Activated gamma-delta T cell (primary cell): ENCODE results near the gene FSD1.
"Not testable (repeated sequence)": the region's sequence is repeated elsewhere in the genome, so short reads cannot be mapped to it uniquely, and the experiment has no call there.

ENCODE experiments used
- DNase-seq: peaks from one replicate; lab custom pipeline; 2025; lab: John Stamatoyannopoulos, UW
- total RNA-seq, 2 donors: gene quantifications; one replicate each; lab custom pipeline; 2026; lab: John Stamatoyannopoulos, UW

The FSD1 gene
- 1.3 to 2.7 reads per million in 2 donors for total RNA-seq

GRCh38 chr19:4304538-4305256, at the start of gene FSD1:
FSD1 (plus strand) TSS chr19:4304598; CDS start chr19:4304747, 149 bp downstream.
- no peak for DNase-seq

- no peak for DNase-seq
These were observed 47.8 kb upstream of the FSD1 start for GRCh38 chr19:4256563-4256962.

DNA sequence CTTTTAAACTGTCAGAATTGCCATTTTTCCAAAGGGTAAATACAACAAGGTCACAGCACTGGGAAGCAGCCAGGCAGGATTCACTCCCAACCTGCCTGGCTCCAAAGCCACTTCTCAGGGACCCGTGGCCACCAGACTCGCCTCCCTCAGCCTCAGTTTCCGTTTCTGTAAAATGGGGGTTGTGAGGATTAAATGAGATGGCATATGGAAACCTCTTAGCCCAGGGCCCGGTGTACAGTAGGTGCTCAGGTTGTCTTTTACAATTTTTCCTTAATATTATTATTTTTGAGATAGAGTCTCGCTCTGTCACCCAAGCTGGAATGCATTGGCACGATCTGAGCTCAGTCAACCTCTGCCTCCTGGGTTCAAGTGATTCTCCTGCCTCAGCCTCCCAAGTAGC, 47.4 kb upstream of the FSD1 start:
- DNase-seq = no peak

DNA sequence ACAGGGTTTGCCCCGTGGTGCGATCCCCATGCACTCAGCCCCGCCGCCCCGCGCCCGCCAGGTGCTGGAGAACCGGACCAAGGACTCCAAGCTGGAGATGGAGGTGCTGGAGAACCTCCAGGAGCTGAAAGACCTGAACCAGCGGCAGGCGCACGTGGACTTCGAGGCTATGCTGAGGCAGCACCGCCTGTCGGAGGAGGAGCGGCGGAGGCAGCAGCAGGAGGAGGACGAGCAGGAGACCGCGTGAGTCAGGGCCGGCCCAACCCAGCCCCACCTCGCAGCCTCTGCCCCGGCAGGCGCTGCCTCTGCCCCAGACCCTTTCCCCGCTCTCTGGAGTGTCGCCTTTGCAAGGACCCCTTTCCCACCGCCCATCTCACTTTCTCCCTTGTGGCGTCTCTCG, 46.2 kb upstream of the FSD1 start:
- DNase-seq = no peak

GRCh38 chr19:4260613-4261191, 43.7 kb upstream of the FSD1 start:
- no peak for DNase-seq

DNA sequence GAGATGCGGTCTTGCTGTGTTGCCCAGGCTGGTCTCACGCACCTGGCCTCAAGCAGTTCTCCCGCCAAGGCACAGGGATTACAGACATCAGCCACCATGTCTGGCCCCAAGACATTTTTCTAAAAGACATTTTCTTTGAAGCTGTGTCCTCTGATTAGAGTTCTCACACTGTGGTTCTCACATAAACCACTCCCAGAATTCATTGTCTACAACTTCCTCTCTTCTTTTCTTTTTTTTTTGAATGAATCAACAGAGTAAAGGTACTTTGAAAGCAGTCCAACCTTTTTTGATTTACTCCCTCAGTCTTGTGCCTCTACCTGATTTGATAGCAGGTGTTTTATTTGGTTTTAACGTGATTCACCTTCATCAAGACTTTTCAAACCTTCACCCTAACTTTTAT, 39.6 kb upstream of the FSD1 start:
- DNase-seq = no peak

DNA sequence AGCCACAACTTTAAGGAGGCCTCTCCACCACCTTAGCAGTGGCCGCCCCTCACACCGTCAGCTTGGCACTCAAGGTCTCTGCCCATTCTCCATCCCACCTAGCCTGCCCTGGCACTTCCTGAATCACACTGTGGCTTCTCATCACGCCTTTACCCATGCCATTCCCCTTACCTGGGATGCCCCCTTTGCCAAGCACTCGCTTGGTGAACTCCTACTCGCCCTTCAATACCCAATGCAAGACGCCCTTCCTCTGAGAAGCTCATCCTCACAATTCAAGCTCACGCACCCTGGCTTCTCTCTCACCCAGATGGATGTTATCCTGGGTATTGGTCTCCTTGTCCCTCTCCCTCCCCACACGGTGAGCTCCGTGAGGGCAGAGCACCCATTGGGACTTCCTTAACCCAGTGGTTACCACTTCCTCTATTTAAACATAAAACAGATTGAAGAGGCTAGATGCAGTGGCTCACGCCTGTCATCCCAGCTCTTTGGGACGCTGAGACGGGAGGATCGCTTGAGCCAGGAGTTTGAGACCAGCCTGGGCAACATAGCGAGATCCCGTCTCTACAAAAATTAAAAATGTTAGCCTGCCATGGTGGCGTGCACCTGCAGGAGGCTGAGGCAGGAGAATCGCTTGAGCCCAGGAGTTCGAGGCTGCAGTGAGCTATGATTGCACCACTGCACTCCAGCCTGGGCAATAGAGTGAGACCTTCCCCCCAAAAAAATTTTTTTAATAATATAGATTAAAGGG, 38.0 kb upstream of the FSD1 start:
- no peak for DNase-seq

GRCh38 chr19:4267101-4267900, 37.1 kb upstream of the FSD1 start:
- DNase-seq = no peak

DNA sequence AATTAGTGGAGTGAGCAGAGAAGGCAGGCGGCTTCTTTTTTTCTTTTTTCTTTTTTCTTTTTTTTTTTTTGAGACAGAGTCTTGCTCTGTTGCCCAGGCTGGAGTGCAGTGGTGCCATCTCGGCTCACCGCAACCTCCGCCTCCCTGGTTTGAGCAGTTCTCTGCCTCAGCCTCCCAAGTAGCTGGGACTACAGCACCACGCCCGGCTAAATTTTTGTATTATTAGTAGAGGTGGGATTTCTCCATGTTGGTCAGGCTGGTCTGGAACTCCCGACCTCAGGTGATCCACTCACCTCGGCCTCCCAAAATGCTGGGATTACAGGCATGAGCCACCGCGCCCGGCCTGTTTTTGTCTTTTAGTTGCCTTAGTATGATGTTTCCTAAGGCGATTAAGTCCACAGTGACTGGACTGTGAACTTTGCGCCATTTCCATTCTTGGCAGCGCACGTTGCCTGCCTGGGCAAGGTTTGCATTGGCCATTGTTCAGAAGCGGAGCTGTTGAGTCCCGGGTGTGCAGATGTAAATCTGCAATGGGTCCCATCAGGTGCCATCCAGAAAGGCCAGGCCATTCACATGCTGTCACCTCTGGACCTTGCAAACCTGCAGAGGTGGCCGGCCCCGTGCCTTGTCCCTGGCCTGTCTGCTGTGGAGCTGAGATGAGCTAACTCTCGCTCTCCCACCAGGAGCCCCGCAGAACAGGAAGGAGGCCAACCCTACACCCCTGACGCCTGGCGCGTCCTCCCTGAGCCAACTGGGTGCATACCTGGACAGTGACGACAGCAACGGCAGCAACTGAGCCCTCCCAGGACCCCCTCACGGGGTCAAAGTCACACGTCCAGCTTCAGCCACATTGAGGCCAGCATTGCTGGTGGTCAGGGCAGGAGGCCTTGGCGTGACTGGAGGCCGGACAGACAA, 36.2 kb upstream of the FSD1 start:
- DNase-seq = no peak

DNA sequence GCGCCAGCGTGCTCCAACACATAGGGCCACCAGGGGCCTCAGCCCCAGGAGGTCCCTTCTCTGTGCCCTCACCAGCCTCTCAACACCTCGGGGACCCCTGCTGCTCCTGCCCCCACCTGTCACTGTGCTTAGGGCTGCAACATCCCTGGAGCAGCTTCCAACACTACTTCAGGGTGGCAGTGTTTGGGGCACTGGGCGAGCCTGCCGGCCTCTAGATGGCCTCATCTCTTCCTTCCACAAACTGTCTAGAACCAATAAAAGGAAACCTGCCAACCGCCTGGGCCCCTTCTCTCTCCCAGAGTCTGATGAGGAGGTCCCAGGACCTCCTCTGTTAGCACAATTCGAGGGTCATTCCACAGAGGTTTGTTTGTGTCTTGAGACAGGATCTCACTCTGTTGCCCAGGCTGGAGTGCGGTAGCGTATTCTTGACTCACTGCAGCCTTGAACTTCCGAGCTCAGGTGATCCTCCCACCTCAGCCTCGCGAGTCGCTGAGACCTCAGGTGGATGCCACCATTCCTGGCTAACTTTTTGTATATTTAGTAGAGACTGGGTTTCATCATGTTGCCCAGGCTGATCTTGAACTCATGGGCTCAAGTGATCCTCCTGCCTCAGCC, 35.5 kb upstream of the FSD1 start:
- no peak for DNase-seq

GRCh38 chr19:4272894-4273293, 31.5 kb upstream of the FSD1 start:
- DNase-seq = no peak

DNA sequence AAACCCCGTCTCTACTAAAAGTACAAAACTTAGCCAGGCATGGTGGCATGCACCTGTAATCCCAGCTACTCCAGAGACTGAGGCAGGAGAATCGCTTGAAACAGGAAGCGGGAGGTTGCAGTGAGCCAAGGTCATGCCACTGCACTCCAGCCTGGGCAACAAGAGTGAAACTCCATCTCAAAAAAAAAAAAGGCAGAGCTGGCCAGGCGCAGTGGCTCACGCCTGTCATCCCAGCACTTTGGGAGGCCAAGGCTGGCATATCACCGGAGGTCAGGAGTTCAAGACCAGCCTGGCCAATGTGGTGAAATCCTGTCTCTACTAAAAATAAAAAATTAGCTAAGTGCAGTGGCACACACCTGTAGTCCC, 30.1 kb upstream of the FSD1 start:
- not testable (repeated sequence) for DNase-seq

DNA sequence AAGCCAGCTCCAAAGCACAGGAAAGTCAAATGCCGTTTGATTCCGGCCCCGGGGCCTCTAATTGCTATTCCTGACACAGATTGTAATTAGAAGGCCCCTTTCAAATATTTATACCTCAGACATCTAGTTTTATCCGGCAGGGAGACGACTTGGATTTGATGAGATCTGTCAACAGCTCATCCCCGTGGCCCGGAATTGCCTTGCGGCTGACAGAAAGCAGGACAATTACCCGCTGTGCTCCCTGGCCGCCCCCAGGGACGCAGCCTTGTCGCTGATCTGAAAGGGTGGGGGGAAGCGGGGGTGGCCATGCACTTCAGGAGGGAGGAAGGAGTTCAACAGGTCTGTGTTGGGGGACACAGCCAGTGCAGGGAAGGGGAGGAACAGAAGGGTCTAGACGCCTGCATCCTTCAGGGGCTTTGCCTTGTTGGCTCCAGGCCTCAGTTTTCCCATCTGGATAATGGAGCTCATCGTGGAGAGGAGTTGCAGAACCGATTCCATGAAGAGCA, 27.2 kb upstream of the FSD1 start:
- no peak for DNase-seq

GRCh38 chr19:4278010-4278409, 26.4 kb upstream of the FSD1 start:
- no peak for DNase-seq

DNA sequence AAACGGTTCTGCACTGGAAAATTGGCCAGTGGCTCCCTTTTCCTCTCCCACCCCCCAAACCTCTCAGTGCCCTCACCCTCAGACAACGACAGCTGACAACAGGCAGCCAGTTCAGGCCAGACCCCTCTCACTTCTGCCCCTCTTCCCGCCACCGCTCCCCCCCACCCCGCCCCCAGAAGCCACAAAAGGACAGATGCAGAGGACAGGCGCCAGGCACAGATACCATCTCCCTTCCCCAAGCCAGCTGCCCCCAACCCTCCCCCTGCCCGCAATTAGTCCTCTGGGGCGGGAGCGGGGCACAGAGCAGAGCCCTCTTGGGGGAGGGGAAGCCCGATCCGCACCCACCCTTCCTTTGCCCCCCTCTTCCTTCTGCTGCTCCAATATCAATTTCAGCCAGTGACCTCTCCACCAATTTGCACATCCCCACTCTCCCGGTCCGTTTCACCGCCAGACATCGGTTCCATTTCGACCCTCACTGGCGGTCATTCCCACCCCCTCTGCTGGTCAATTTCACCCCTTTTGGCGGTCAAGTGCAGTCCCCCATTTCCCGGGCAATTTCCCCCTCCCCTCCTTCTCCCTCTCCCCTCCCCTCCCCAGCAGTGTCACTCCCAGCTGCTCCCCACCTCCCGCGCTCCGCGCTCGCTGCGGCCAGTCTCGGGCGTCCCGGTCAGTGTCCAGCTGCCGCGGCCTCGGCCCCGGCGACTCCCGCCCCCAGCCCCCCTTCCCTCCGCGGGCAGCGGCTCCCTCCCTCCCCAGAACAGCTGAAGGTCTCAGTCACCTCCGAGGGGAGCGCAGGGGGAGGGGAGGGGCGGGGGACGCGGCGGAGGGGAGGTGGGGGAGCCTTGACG, 25.8 kb upstream of the FSD1 start, which contains the start of gene SHD:
Gene SHD (plus strand): TSS at position 848 of the 848 bp plus-strand sequence. CDS start 798 bp downstream, outside the sequence.
- no peak for DNase-seq

DNA sequence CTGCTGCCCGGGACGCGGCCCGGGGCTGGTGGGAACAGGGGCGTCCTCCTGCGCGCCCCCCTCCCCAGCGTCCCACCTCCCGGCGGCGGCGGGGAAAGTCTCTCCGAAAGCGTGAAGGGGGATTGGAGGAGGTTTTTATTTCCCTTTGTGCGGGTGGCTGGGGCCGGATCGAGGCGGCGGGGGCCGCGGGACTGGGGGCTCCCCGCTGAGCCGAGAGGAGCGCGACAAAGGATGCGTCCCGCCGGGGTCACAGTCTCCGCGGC, 25.2 kb upstream of the FSD1 start:
- DNase-seq = no peak

- no peak for DNase-seq
These were observed 24.6 kb upstream of the FSD1 start for GRCh38 chr19:4279530-4280422.

GRCh38 chr19:4284176-4284958, 20.0 kb upstream of the FSD1 start:
- no peak for DNase-seq
